ENCODE data around the gene POU2AF1. TPM values are rescaled to one million over a fixed set of nuclear protein-coding genes. Genes with fewer than 3 reads are reported as not detected.
A peak's percentile ranks its signal among the peaks of the same experiment; 100 is the strongest.

The POU2AF1 gene
- total and polyA plus RNA-seq, 2 of the 13 experiments (the other 11 are each of a cell fraction or from before 2014, with no cell fraction given): 1.9 to 3.6 TPM

GRCh38 chr11:111360150-111361043 lies 18.7 kb downstream of the POU2AF1 start (continued):
- TF ChIP-seq ZNF512B (CRISPR knock-in tag; IDR thresholded peaks at IDR 0.05; ENCODE audit: borderline replicate concordance) (peak; percentile 39; the same call in 1 of the 2 replicates), ZNF317 (CRISPR knock-in tag; IDR thresholded peaks at IDR 0.05) (peak; percentile 82), SMARCC2 (IDR thresholded peaks at IDR 0.05) (no peak), FOXA1 (IDR thresholded peaks at IDR 0.05) (peak; percentile 46; the same call in 1 of the 2 replicates), FOXA1 (CRISPR knock-in tag; IDR thresholded peaks at IDR 0.05) (peak; percentile 99), RCOR2 (CRISPR knock-in tag; IDR thresholded peaks at IDR 0.05) (peak; percentile 92), MNT (IDR thresholded peaks at IDR 0.05) (peak; percentile 38), BHLHE40 (IDR thresholded peaks at IDR 0.05; ENCODE audit: low read length) (peak; percentile 84), RXRA (CRISPR knock-in tag; IDR thresholded peaks at IDR 0.05) (peak; percentile 98), ZSCAN5A (CRISPR knock-in tag; IDR thresholded peaks at IDR 0.05; ENCODE audit: borderline replicate concordance) (peak; percentile 91), MAX (IDR thresholded peaks at IDR 0.05) (no peak), ZNF296 (CRISPR knock-in tag; conservative IDR thresholded peaks at IDR 0.05) (peak; percentile 89; the same call in 1 of the 2 replicates), SRSF4 (IDR thresholded peaks at IDR 0.05; ENCODE audit: low read depth, low read length, poor library complexity, severe bottlenecking) (no peak), MEIS1 (CRISPR knock-in tag; IDR thresholded peaks at IDR 0.05; ENCODE audit: borderline replicate concordance) (peak; percentile 49; the same call in 1 of the 2 replicates), FOXO1 (CRISPR knock-in tag; IDR thresholded peaks at IDR 0.05) (peak; percentile 97), SATB2 (CRISPR knock-in tag; IDR thresholded peaks at IDR 0.05) (peak; percentile 78), ZSCAN22 (CRISPR knock-in tag; IDR thresholded peaks at IDR 0.05) (no peak), MYNN (CRISPR knock-in tag; IDR thresholded peaks at IDR 0.05; ENCODE audit: low read depth) (no peak), ZBTB14 (CRISPR knock-in tag; IDR thresholded peaks at IDR 0.05) (no peak), ZBTB25 (CRISPR knock-in tag; IDR thresholded peaks at IDR 0.05) (peak; percentile 93)
